GM12874 (cell line): ENCODE results near the gene UEVLD.

Source experiments
- CTCF ChIP-seq: IDR thresholded peaks from 2 replicates; pipeline ENCODE4 v1.5.1; 2011; ENCODE audit warnings: low read depth, mild to moderate bottlenecking, control low read depth, low read length, moderate library complexity; ENCODE audit not compliant: insufficient read depth

UEVLD gene

GRCh38 chr11:18575361-18575760 is 13.2 kb downstream of the UEVLD start:
- TF ChIP-seq CTCF = no peak

DNA sequence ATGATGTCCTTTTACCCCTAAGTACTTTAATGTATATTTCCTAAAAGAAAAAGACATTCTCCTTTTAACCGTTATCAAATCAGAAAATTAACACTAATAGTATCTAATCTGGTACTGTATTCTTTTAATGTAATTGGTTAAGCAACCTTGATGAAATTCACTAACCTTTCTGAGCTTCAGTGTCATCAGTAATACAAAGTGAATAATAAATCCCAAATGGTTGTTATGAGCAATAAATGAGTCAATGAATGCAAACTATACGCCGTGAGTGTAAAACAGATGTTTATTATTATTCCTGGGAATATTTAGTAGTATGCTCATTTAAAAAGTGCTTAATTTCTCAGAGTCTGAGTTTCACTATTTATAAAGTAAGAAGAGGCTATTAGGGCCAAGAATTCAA is 21.5 kb downstream of the UEVLD start:
- TF ChIP-seq CTCF = no peak

- no peak for TF ChIP-seq CTCF
Measured at GRCh38 chr11:18566406-18566805, 22.1 kb downstream of the UEVLD start.

DNA sequence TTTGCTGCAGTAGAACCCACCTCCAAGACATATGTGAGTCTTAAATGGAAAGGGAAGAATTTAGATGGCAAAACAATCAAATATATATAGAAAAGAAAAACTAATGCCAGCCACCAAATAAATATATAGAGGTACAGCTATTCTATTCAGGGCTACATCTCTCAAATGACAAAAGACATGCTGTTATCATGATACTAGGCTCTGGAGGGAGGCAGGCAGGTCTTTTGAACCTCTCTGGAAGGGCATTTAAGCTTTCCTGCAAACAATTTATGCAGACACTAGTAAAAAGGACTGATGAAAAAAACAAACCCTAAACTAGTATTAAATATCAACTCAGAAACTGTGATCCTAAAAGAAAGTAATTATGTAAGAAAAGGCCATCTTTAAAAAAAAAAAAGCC is 24.4 kb downstream of the UEVLD start:
- no peak for TF ChIP-seq CTCF

DNA sequence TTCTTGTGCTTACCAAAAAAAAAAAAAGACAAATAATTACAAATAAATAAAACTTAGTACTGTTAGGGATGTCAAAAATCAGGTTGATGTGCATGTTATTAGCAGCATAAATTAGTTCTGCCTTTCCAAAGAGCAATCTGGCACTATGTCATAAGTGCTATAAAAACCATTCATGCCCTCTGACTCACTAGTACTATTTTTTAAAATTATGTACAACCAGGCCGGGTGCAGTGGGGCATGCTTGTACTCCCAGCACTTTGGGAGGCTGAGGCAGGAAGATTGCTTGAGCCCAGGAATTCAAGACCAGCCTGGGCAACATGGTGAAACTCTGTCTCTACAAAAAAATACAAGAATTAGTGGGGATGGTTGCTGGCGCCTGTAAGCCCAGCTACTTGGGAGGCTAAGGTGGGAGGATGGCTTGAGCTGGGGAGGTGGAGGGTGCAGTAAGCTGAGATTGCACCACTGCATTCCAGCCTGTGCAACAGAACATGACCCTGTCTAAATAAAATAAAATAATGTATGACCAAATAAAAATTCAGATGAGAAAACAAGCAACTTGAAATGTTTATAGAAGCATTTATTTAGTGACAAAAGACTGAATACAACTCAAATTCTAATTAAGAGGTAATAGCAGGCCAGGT is 25.3 kb downstream of the UEVLD start:
- TF ChIP-seq CTCF = no peak

GRCh38 chr11:18548001-18548400 is 40.5 kb downstream of the UEVLD start:
- TF ChIP-seq CTCF = no peak

- TF ChIP-seq CTCF = peak; percentile 30; the same call in 1 of the 2 replicates
Measured at GRCh38 chr11:18540207-18541009, 48.1 kb downstream of the UEVLD start.
